Mammary epithelial cell (primary cell): ENCODE measurements around the gene RAC2.

Source experiments
- CTCF ChIP-seq, 2 donors: IDR thresholded peaks in 1 of 2; conservative IDR thresholded peaks in 1 of 2; 2 replicates each; pipeline ENCODE4 v1.5.1; 2011 to 2012; ENCODE audit warnings: inconsistent platforms in 2 of 2, low read length in 2 of 2, mild to moderate bottlenecking in 2 of 2, control low read depth in 1 of 2, low read depth in 1 of 2; ENCODE audit not compliant: insufficient read depth in 1 of 2; ENCODE audit errors: extremely low read depth in 1 of 2
- EZH2 ChIP-seq: IDR thresholded peaks from 2 replicates; pipeline ENCODE4 v1.6.1; 2012; ENCODE audit warnings: low read length, inconsistent platforms, borderline replicate concordance

GRCh38 chr22:37234736-37235711 is 9.0 kb downstream of the RAC2 start:
- TF ChIP-seq CTCF (conservative IDR thresholded peaks at IDR 0.05 in 1 of 2, IDR thresholded peaks at IDR 0.05 in 1 of 2; ENCODE audit: extremely low read depth in 1 of 2, insufficient read depth in 1 of 2, low read depth in 1 of 2, low read length in 2 of 2), result no peak
- TF ChIP-seq EZH2, result no peak
